GM21515 (cell line): ENCODE data around the gene FAM83G.

Source experiments
- ATAC-seq: cut with Tn5 transposase; IDR thresholded peaks from one replicate; pipeline ENCODE4 v1.9.1; 2021; ENCODE audit not compliant: unreplicated experiment

Gene FAM83G

GRCh38 chr17:18970582-18971480, 33.7 kb downstream of the FAM83G start:
- no peak for ATAC-seq

DNA sequence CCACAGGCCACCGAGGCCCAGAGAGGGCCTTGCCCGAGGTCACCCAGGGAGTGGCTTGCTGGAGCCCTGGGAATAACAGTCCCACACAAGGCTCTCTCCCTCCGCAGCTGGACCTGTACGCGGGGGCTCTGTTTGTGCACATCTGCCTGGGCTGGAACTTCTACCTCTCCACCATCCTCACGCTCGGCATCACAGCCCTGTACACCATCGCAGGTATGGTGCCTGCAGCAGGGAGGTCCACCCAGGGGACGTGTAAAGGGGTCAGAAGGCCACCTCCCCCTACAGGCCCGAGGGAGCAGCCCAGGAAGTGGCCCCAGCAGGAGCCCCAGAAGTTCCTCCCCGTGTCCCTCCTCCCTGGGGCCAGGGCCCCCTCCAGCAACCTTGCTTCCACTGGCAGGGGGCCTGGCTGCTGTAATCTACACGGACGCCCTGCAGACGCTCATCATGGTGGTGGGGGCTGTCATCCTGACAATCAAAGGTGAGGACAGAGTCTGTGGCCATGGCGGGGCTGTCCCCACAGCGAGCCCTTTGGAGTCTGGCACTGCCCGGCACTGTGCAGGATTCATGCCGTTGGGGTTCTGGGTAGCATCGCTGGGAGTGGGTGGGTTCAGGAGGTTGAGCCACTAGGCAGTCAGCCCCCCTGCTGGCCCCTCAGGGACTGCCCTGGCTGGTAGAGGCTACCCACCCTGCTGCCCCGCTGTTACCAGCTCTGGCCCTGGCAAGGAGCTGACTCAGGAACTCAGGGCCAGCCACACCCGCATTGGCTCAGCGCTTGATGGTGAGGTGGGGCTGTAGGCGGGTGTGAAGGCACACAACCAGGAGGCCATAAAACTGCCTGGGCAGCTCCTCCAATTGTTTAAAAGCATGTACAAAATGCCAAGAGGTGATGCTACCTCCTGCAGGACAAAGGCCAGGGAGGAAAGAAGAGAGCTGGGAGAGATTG, 35.3 kb downstream of the FAM83G start:
- no peak for ATAC-seq

DNA sequence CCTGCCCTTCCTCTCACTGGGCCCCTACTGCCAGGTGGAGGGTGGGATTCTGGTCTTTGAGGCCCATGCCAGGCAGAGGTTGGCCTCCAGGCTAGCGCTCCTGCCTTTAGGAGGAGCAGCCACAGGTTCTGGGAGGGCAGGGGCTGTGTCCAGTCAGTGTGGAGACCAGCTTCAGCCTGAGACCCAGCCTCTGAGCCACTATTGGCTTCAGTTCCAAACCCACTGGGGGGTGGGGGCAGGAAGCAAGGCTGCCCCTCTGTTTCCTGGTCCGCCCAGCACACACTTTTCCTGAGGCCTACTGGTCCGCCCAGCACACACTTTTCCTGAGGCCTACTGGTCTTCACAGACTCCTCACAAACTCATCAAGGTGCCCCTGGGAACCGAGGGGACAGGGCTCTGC, 36.2 kb downstream of the FAM83G start:
- ATAC-seq: no peak

DNA sequence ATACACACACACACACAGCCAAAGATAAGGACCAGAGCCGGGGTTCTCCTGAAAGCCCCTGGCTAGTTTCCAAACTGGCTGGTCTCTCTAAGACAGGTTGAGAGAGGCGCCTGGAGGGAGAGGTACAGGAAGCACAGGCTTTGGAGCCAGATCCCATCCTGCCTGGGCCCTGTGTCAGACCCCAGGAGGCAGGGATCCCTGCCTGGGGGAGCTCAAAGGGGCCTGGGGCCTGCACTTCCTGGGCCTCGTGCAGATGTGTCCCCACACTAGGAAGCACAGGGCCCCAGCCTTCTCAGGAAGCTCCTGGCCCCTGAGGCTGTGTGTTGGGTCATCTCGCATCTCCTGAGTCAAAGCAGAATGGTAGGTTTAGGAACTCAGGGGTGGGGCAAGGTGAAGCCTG, 36.6 kb downstream of the FAM83G start:
- ATAC-seq: no peak

DNA sequence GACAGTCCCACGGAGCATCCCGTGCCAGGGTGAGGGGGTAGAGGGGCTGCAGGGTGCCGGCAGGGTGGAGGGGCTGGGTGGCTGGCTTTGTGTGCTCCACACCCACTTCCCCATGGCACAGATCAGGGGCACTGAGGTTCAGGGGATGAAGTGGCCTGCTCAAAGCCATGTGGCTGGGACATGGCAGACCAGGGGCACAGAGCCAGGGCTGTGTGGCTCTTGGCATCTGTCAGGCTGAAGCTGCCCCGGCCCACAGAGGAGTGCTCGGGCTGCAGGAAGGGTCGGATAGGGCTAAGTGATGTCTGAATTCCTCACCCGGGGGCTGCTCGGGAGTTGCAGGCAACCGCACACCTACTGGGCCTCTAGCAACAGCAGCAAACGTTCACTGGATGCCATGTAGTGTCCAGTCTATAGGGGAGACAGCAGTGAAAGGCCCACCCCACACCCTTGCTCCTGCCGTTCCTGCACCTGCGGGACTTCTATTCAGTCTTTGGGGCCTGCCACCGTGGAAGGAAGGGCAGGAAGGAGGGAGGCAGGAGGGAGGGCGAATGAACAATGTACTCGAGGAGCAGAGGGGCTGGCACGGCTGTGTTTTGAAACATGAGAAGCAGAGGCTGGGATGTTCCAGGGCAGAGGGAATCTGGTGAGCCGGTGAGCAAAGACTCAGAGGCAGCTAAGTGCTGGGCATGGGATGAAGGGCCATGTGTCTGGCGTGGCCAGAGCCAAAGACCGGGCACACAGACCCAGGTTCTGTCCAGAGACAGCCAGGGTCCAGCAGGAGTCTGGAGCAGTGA, 37.5 kb downstream of the FAM83G start:
- ATAC-seq: no peak

DNA sequence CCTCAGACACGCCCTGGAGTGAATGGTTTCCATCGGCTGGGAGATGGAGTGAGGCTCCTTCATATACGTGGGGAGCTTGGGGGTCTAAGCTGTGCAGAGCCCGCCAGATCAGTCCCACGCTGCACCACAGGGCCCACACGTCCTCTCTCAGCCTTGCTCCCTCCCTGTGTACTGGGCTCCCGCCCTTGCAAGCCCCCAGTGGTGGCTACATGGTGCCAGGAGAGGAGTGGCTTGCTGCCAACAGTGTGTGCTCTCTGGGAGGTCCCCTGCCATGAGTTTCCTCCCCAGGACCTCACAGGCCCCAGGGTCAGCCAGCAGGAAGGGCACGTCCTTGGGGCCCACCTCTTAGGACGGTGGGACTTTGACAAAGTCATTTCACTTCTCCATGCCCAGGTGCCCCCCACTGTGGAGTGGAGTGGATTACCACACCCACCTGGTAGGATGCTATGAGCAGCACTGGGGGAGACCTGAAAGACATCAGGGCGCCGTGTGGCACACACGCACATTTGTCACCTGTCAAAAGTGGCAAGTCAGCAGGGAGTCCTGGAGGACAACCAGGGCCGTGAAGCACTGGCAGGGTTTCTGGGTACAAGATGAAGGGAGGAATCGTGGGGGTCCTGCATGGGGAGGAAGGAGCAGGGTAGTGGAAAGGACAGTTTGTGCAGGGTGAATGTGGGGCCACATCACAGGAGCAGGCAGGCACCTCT, 38.9 kb downstream of the FAM83G start:
- no peak for ATAC-seq

GRCh38 chr17:18964550-18964949, 40.0 kb downstream of the FAM83G start:
- no peak for ATAC-seq

GRCh38 chr17:18964018-18964351, 40.6 kb downstream of the FAM83G start:
- no peak for ATAC-seq

GRCh38 chr17:18963126-18964017, 41.2 kb downstream of the FAM83G start:
- no peak for ATAC-seq

GRCh38 chr17:18962494-18962815, 42.1 kb downstream of the FAM83G start:
- no peak for ATAC-seq

- no peak for ATAC-seq
Measured at GRCh38 chr17:18961634-18962493, 42.7 kb downstream of the FAM83G start.

DNA sequence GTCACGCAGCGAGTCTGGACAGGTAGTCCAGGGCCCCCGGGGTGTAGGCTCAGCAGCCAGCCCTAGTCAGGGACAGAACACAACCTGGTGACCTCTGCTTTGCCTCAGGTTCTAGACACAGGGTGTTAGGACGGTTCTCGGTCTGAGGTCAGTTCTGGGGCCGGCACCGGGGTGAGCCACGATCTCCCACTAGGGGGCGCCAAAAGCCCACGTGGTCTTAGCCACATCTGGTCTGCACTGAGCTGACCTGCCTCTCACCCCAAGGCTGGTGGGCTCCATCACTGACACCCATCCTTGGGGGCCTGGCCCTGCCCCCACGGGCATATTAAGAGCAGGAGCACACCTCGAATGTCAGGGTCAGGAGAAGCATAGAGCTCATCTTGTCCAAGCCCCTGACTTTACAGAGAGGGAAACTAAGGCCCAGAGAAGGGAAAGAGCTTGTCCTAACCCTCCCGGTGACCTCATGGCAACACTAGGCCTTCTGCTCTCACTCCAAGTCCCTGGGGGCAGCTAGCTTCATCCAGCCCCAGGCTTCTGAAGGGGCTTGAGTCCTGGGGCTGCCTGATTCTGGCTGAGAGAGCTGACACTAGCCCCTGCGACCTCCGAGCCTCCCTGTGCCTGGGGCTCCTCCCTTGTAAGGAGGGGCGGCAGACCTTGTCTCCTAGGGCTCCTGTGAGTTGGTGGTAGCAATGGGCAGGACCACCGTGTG, 43.6 kb downstream of the FAM83G start:
- ATAC-seq: peak; percentile 68

DNA sequence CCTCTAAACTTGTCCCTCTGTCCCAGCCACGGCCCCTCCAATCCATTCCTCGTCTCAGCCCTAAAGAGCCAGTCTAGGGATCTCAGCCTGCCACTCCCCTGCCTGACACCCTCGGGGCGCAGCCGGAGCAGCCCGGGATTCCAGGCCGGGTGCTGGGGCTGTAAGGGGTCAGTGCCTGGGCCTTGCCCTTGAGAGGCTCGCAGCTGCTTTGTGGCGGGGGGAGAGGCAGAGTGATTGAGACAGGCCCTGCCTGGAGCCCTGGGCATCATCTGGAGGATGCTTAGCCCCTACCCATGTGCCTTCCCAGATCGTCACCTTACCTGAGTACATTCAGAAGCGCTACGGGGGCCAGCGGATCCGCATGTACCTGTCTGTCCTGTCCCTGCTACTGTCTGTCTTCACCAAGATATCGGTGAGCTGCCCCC, 44.3 kb downstream of the FAM83G start:
- no peak for ATAC-seq

- no peak for ATAC-seq
Measured at GRCh38 chr17:18959845-18960240, 44.7 kb downstream of the FAM83G start.

DNA sequence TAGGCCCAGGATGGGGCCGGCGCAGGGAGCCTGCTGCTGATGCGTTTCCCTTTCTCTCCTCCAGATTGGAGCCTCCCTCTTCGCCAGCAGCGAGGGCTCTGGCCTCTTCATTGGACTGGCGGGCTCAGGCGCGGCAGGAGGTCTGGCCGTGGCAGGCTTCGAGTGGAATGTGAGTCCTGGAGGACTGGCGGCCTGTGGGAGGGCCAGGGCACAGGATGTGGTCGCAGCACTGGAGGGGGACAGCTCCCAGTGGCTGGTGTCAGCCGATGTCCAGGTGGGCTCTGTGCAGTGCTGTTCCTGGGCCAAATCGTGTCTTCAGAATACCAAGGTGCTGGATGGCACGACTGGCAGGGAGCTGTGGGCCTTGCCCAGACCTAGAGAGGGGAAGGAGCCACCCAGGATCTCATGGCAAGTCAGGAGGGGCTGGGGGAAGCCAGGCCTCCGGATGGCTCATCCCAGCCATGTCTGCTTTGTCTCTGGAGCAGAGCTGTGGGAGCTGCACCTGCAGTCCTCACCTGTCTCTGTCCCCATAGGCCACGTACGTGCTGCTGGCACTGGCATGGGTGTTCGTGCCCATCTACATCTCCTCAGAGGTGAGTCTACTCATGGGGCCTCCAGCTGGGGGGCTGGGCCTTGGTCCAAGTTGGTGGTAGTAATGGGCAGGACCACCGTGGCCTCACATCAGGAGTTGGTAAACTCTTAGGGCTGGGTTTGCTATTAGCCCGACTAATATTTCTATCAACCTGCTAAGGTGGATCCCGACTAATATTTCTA, 45.3 kb downstream of the FAM83G start:
- ATAC-seq: no peak

GRCh38 chr17:18958611-18959010, 46.0 kb downstream of the FAM83G start:
- ATAC-seq: no peak

DNA sequence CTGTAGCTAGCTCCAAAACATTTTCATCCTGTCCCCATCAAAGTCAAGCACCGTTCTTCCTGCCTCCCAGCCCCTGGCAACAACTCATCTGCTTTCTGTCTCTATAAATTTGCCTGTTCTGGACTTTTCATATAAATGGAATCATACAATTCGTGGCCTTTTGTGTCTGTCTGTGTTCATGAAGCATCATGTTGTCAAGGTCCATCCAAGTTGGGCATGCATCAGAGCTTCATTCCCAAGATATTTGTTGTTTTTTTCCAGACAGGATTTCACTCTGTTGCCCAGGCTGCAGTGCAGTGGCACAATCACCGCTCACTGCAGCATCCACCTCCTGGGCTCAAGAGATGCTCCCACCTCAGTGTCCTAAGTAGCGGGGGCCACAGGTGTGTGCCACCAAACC, 46.7 kb downstream of the FAM83G start:
- no peak for ATAC-seq
